SK-N-SH treated with all-trans-retinoic acid at 6 μM for 48 hours (cell line): ENCODE results near the gene FAHD1.
"Not testable (repeated sequence)": the region's sequence is repeated elsewhere in the genome, so short reads cannot be mapped to it uniquely, and the experiment has no call there.

Experiments
- ARNTL ChIP-seq: fragments of 450-650 bp; formaldehyde crosslinking; IDR thresholded peaks from 2 replicates; pipeline ENCODE4 v1.5.0; 2020; ENCODE audit warnings: low read depth, mild to moderate bottlenecking, moderate library complexity, borderline replicate concordance
- BACH2 ChIP-seq: fragments of 250-450 bp; sonication (Bioruptor Pico); IDR thresholded peaks from 2 replicates; pipeline ENCODE4 v1.9.0; 2021; ENCODE audit warnings: mild to moderate bottlenecking, borderline replicate concordance
- CSDC2 ChIP-seq: fragments of 250-450 bp; sonication (Bioruptor Pico); IDR thresholded peaks from 2 replicates; pipeline ENCODE4 v1.5.0; 2020; ENCODE audit warnings: mild to moderate bottlenecking, moderate library complexity
- ESRRG ChIP-seq: fragments of 250-450 bp; sonication (Bioruptor Pico); IDR thresholded peaks from 2 replicates; pipeline ENCODE4 v1.6.1; 2021; ENCODE audit warnings: mild to moderate bottlenecking
- GLIS3 ChIP-seq: fragments of 250-450 bp; sonication (Bioruptor Pico); IDR thresholded peaks from 2 replicates; pipeline ENCODE4 v1.5.0; 2020; ENCODE audit warnings: mild to moderate bottlenecking, moderate library complexity
- OSR1 ChIP-seq: fragments of 250-450 bp; sonication (Bioruptor Pico); IDR thresholded peaks from 2 replicates; pipeline ENCODE4 v1.8.0; 2022; ENCODE audit warnings: moderate library complexity, mild to moderate bottlenecking, inconsistent platforms
- PPARA ChIP-seq: fragments of 250-450 bp; sonication (Bioruptor Pico); IDR thresholded peaks from 2 replicates; pipeline ENCODE4 v1.5.0; 2020; ENCODE audit warnings: mild to moderate bottlenecking, borderline replicate concordance
- TOX ChIP-seq: fragments of 250-450 bp; sonication (Bioruptor Pico); IDR thresholded peaks from 2 replicates; pipeline ENCODE4 v1.8.0; 2021; ENCODE audit warnings: mild to moderate bottlenecking, moderate library complexity, borderline replicate concordance
- ZFP30 ChIP-seq: fragments of 450-650 bp; formaldehyde crosslinking; IDR thresholded peaks from 2 replicates; pipeline ENCODE4 v1.5.0; 2022; ENCODE audit warnings: mild to moderate bottlenecking, moderate library complexity
- ZNF565 ChIP-seq: fragments of 450-650 bp; formaldehyde crosslinking; conservative IDR thresholded peaks from 2 replicates; pipeline ENCODE4 v1.5.0; 2020; ENCODE audit warnings: low read depth, mild to moderate bottlenecking, moderate library complexity
- TF ChIP-seq, protein P1 (sequence below): fragments of 250-450 bp; sonication (Bioruptor Pico); IDR thresholded peaks from 2 replicates; pipeline ENCODE4 v1.8.0; 2020; ENCODE audit warnings: mild to moderate bottlenecking, moderate library complexity, borderline replicate concordance
- TF ChIP-seq, protein P2 (sequence below): fragments of 250-450 bp; sonication (Bioruptor Pico); IDR thresholded peaks from 2 replicates; pipeline ENCODE4 v1.8.0; 2021; ENCODE audit warnings: low read depth, mild to moderate bottlenecking, moderate library complexity, borderline replicate concordance

DNA sequence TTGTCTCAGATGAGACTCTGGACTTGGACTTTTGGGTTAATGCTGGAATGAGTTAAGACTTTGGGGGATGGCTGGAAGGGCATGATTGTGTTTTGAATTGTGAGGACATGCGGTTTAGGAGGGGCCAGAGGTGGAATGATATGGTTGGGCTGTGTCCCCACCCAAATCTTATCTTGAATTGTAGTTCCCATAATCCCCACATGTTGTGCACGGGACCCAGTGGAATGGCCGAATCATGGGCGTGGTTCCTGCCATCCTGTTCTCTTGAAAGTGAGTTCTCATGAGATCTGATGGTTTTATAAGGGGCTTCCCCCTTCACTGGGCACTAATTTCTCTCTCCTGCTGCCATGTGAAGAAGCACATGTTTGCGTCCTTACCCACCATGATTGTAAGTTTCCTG lies 27.7 kb upstream of the FAHD1 start:
- not testable (repeated sequence) for TF ChIP-seq CSDC2; BACH2 (CRISPR knock-in tag); GLIS3; PPARA (CRISPR knock-in tag); ZNF565 (CRISPR knock-in tag); TOX (CRISPR knock-in tag); ESRRG (CRISPR knock-in tag); OSR1 (CRISPR knock-in tag); ZFP30 (CRISPR knock-in tag); ARNTL
- TF ChIP-seq, protein P1, sequence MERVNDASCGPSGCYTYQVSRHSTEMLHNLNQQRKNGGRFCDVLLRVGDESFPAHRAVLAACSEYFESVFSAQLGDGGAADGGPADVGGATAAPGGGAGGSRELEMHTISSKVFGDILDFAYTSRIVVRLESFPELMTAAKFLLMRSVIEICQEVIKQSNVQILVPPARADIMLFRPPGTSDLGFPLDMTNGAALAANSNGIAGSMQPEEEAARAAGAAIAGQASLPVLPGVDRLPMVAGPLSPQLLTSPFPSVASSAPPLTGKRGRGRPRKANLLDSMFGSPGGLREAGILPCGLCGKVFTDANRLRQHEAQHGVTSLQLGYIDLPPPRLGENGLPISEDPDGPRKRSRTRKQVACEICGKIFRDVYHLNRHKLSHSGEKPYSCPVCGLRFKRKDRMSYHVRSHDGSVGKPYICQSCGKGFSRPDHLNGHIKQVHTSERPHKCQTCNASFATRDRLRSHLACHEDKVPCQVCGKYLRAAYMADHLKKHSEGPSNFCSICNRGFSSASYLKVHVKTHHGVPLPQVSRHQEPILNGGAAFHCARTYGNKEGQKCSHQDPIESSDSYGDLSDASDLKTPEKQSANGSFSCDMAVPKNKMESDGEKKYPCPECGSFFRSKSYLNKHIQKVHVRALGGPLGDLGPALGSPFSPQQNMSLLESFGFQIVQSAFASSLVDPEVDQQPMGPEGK (CRISPR knock-in tag), result not testable (repeated sequence)
- TF ChIP-seq, protein P2, sequence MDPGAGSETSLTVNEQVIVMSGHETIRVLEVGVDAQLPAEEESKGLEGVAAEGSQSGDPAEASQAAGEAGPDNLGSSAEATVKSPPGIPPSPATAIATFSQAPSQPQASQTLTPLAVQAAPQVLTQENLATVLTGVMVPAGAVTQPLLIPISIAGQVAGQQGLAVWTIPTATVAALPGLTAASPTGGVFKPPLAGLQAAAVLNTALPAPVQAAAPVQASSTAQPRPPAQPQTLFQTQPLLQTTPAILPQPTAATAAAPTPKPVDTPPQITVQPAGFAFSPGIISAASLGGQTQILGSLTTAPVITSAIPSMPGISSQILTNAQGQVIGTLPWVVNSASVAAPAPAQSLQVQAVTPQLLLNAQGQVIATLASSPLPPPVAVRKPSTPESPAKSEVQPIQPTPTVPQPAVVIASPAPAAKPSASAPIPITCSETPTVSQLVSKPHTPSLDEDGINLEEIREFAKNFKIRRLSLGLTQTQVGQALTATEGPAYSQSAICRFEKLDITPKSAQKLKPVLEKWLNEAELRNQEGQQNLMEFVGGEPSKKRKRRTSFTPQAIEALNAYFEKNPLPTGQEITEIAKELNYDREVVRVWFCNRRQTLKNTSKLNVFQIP (CRISPR knock-in tag), result not testable (repeated sequence)
